GM10266 (cell line): ENCODE results near the gene VAX1.
A peak's percentile ranks its signal among the peaks of the same experiment; 100 is the strongest.

Experiments used
- DNase-seq: peaks from one replicate; pipeline ENCODE4 v3.0.0; 2012; ENCODE audit errors: extremely low spot score
- CTCF ChIP-seq: IDR thresholded peaks from 2 replicates; pipeline ENCODE4 v1.5.1; 2012; ENCODE audit warnings: mild to moderate bottlenecking, low read depth; ENCODE audit not compliant: control insufficient read depth, insufficient read depth; ENCODE audit errors: missing control alignments

VAX1 gene

GRCh38 chr10:117166418-117167345, 28.6 kb upstream of the VAX1 start:
- TF ChIP-seq CTCF: no peak
- DNase-seq: no peak

- DNase-seq: peak; percentile 58
- TF ChIP-seq CTCF: peak; percentile 19
Measured at GRCh38 chr10:117165538-117166417, 27.7 kb upstream of the VAX1 start.

- DNase-seq: peak; percentile 19
- no peak for TF ChIP-seq CTCF
Measured at GRCh38 chr10:117164592-117165537, 26.8 kb upstream of the VAX1 start.

GRCh38 chr10:117163954-117164548, 26.0 kb upstream of the VAX1 start:
- DNase-seq: no peak
- TF ChIP-seq CTCF: no peak

GRCh38 chr10:117163061-117163953, 25.2 kb upstream of the VAX1 start:
- no peak for TF ChIP-seq CTCF
- no peak for DNase-seq
